BJ (cell line): ENCODE results near the gene GREM1. TPM values are rescaled to one million over a fixed set of nuclear protein-coding genes. Genes with fewer than 3 reads are reported as not detected.

Experiments used
- CTCF ChIA-PET: fragments of 350-600 bp; formaldehyde crosslinking; extraction: SDS; loops from one replicate; lab custom pipeline; 2021; ENCODE audit warnings: antibody characterized with exemption, inconsistent platforms; lab: Yijun Ruan, JAX
- POLR2A ChIA-PET: fragments of 300-600 bp; sonication (Branson Sonifier 250); formaldehyde crosslinking; extraction: SDS; loops from one replicate; lab custom pipeline; 2021; ENCODE audit warnings: antibody characterized with exemption; lab: Charles Lee
- DNase-seq: peaks from one replicate; pipeline ENCODE4 v3.0.0-alpha.2; 2011; ENCODE audit warnings: low read depth
- H3K27me3 ChIP-seq: 2 replicates; pipeline ENCODE4 v1.6.0; 2011; ENCODE audit warnings: low read length; ENCODE audit not compliant: control insufficient read depth, insufficient read depth
- H3K36me3 ChIP-seq: 2 replicates; pipeline ENCODE4 v1.5.1; 2011; ENCODE audit warnings: low read length; ENCODE audit not compliant: control insufficient read depth, insufficient read depth
- H3K4me3 ChIP-seq: 2 replicates; pipeline ENCODE4 v1.5.1; 2011; ENCODE audit warnings: low read depth, mild to moderate bottlenecking, control low read depth, low read length
- CTCF ChIP-seq: IDR thresholded peaks from 2 replicates; pipeline ENCODE4 v1.5.1; 2011; ENCODE audit warnings: low read depth, mild to moderate bottlenecking, control low read depth, inconsistent platforms, low read length, moderate library complexity; ENCODE audit not compliant: insufficient read depth
- polyA plus RNA-seq: library from polyadenylated mRNA; depleted of rRNA; stranded (reverse); fragments of >200 nt; gene quantifications from 2 replicates; pipeline ENCODE4 v1.2.3, GENCODE V29; 2011

Gene GREM1
- polyA plus RNA-seq, 1 experiment = 2,694 TPM

- POLR2A ChIA-PET = interaction anchor here (0.6 kb wide), 1 partner anchor 45 kb away, joined by 3 read pairs; no protein-coding TSS in a partner anchor
- no peak for DNase-seq
- H3K27me3 ChIP-seq = no peaks in the 10 kb centered on the region
- H3K36me3 ChIP-seq = no peaks in the 10 kb centered on the region
- CTCF ChIA-PET = interaction anchor here (0.9 to 1.4 kb wide), 2 partner anchors 95 to 107 kb away, joined by 3 read pairs; no protein-coding TSS in a partner anchor
- H3K4me3 ChIP-seq = no peak overlapping the region
- TF ChIP-seq CTCF = no peak
Measured at GRCh38 chr15:32757426-32757825, 39.6 kb downstream of the GREM1 start.

- no peaks in the 10 kb centered on the region for H3K36me3 ChIP-seq
- no peaks in the 10 kb centered on the region for H3K27me3 ChIP-seq
- no peak for DNase-seq
- H3K4me3 ChIP-seq = no peak overlapping the region
- ChIA-PET POLR2A (no interaction called here), CTCF (interaction anchor here (1.1 kb wide), 1 partner anchor 101 kb away, joined by 4 read pairs; no protein-coding TSS in a partner anchor)
- no peak for TF ChIP-seq CTCF
Measured at GRCh38 chr15:32763295-32763694, 45.5 kb downstream of the GREM1 start.

DNA sequence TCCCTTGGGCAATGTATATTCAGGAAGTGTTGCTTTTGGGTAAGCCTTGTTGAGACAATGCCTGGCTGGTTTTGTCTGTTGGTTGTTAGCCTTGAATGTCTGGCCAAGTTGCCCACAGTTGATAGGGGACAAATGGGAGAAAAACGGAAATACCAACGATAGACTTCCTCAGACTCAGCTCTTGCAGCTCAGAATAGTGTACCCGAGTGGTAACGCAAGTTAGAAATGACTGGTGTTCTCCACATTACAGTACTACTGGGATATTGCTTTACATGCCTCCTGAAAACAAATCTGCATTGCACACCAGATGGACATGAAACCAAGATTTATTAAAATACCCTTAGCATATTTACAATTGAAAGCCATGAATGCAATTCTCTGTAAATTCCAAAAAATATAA is 47.4 kb downstream of the GREM1 start:
- CTCF ChIA-PET = no interaction called here
- DNase-seq = no peak
- H3K27me3 ChIP-seq = no peaks in the 10 kb centered on the region
- no peak overlapping the region for H3K4me3 ChIP-seq
- H3K36me3 ChIP-seq = no peaks in the 10 kb centered on the region
- POLR2A ChIA-PET = no interaction called here
- TF ChIP-seq CTCF = no peak

DNA sequence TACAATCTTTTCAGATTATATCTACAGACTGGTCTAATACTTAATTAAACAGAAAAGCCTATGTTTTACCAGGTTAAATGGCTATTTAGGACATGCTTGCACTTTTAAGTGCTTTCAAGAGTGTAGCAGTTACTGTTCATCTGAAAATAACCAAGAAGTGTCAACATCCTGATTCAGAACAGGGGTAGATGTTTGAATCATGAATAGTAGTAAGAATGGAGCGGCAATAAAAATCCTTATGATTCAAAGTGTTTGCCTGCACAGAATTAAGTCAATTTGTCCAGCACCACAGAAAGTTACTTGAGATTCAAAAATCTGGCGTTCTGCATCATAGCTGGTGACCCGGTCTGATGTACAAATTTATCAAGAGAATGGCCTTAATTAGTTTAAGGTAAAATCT is 48.3 kb downstream of the GREM1 start:
- Histone ChIP-seq H3K4me3 (no peak overlapping the region), H3K27me3 (no peaks in the 10 kb centered on the region), H3K36me3 (no peaks in the 10 kb centered on the region)
- no peak for DNase-seq
- POLR2A ChIA-PET = no interaction called here
- no peak for TF ChIP-seq CTCF
- CTCF ChIA-PET = no interaction called here

GRCh38 chr15:32767236-32767635 is 49.4 kb downstream of the GREM1 start:
- DNase-seq = no peak
- no peak overlapping the region for H3K4me3 ChIP-seq
- no peaks in the 10 kb centered on the region for H3K36me3 ChIP-seq
- ChIA-PET POLR2A (no interaction called here), CTCF (interaction anchor here (1.0 to 1.1 kb wide), 2 partner anchors 78 to 118 kb away, joined by 3 to 4 read pairs; no protein-coding TSS in a partner anchor)
- no peaks in the 10 kb centered on the region for H3K27me3 ChIP-seq
- TF ChIP-seq CTCF = no peak
